ENCODE results near the gene AACS. TPM values are rescaled to one million over a fixed set of nuclear protein-coding genes. Genes with fewer than 3 reads are reported as not detected.

AACS gene
- total and polyA plus RNA-seq, 9 donors, result 7.5 to 37.8 (median 14.2) TPM

GRCh38 chr12:125132698-125133400, 67.6 kb downstream of the AACS start:
- intact Hi-C loops (cut with DNase I), result no loop called here
- no peak overlapping the region for H3K4me3 ChIP-seq
- 91 to 92% (median 92%) methylated on average over 16 of the region's 16 CpGs for WGBS, 3 donors
- TF ChIP-seq CTCF (IDR thresholded peaks at IDR 0.05) (no peak), EP300 (IDR thresholded peaks at IDR 0.05) (no peak), POLR2A (IDR thresholded peaks at IDR 0.05) (no peak)
- DNase-seq, result no peak
- H3K9me3 ChIP-seq, result no peaks in the 10 kb centered on the region
- H3K27me3 ChIP-seq, result no peaks in the 10 kb centered on the region
- H3K27ac ChIP-seq, result no peak overlapping the region
- no peaks in the 10 kb centered on the region for H3K36me3 ChIP-seq
- H3K4me1 ChIP-seq (ENCODE audit: insufficient read depth), result no peaks in the 10 kb centered on the region

- no peak overlapping the region for H3K4me3 ChIP-seq
- no peak for DNase-seq
- intact Hi-C loops (cut with DNase I), result no loop called here
- H3K9me3 ChIP-seq, result no peaks in the 10 kb centered on the region
- no peak overlapping the region for H3K27ac ChIP-seq
- H3K36me3 ChIP-seq, result no peaks in the 10 kb centered on the region
- TF ChIP-seq POLR2A (IDR thresholded peaks at IDR 0.05) (no peak), CTCF (IDR thresholded peaks at IDR 0.05) (no peak), EP300 (IDR thresholded peaks at IDR 0.05) (no peak)
- no peaks in the 10 kb centered on the region for H3K4me1 ChIP-seq (ENCODE audit: insufficient read depth)
- no peaks in the 10 kb centered on the region for H3K27me3 ChIP-seq
- WGBS, 3 donors, result 90 to 95% (median 91%) methylated on average over 12 of the region's 12 CpGs
Measured at GRCh38 chr12:125133616-125134015, 68.4 kb downstream of the AACS start.

- no peak overlapping the region for H3K4me3 ChIP-seq
- intact Hi-C loops (cut with DNase I), result no loop called here
- DNase-seq, result no peak
- no peak for TF ChIP-seq POLR2A (IDR thresholded peaks at IDR 0.05)
- TF ChIP-seq CTCF (IDR thresholded peaks at IDR 0.05), result no peak
- no peak for TF ChIP-seq EP300 (IDR thresholded peaks at IDR 0.05)
- H3K36me3 ChIP-seq, result no peaks in the 10 kb centered on the region
- no peaks in the 10 kb centered on the region for H3K27me3 ChIP-seq
- 83 to 89% (median 88%) methylated on average over 12 to 14 of the region's 14 CpGs for WGBS, 3 donors
- no peaks in the 10 kb centered on the region for H3K9me3 ChIP-seq
- no peak overlapping the region for H3K27ac ChIP-seq
- H3K4me1 ChIP-seq (ENCODE audit: insufficient read depth), result no peaks in the 10 kb centered on the region
Measured at GRCh38 chr12:125134576-125134975, 69.3 kb downstream of the AACS start.

- 92 to 94% (median 94%) methylated on average over 8 of the region's 8 CpGs for WGBS, 3 donors
Measured at GRCh38 chr12:125135906-125136305, 70.7 kb downstream of the AACS start.

GRCh38 chr12:125136702-125137101, 71.5 kb downstream of the AACS start:
- Histone ChIP-seq H3K27me3 (no peaks in the 10 kb centered on the region), H3K9me3 (no peaks in the 10 kb centered on the region), H3K36me3 (no peaks in the 10 kb centered on the region), H3K4me3 (no peak overlapping the region), H3K27ac (no peak overlapping the region), H3K4me1 (ENCODE audit: insufficient read depth) (no peaks in the 10 kb centered on the region)
- 88 to 90% (median 89%) methylated on average over 19 of the region's 19 CpGs for WGBS, 3 donors
- TF ChIP-seq POLR2A (IDR thresholded peaks at IDR 0.05) (no peak), EP300 (IDR thresholded peaks at IDR 0.05) (no peak), CTCF (IDR thresholded peaks at IDR 0.05) (no peak)
- DNase-seq, result no peak
- intact Hi-C loops (cut with DNase I), result no loop called here

More at GRCh38 chr12:125135906-125136305, 70.7 kb downstream of the AACS start:
- H3K27ac ChIP-seq, result no peak overlapping the region
- no peaks in the 10 kb centered on the region for H3K27me3 ChIP-seq
- H3K4me1 ChIP-seq (ENCODE audit: insufficient read depth), result no peaks in the 10 kb centered on the region
- H3K4me3 ChIP-seq, result no peak overlapping the region
- no peak for TF ChIP-seq POLR2A (IDR thresholded peaks at IDR 0.05)
- H3K36me3 ChIP-seq, result no peaks in the 10 kb centered on the region
- intact Hi-C loops (cut with DNase I), result no loop called here
- H3K9me3 ChIP-seq, result no peaks in the 10 kb centered on the region
- DNase-seq, result no peak
